HG03103 (cell line): ENCODE results near the gene SPATA31D3.
"Not testable (repeated sequence)": the region's sequence is repeated elsewhere in the genome, so short reads cannot be mapped to it uniquely, and the experiment has no call there.

Experiments used
- ATAC-seq: cut with Tn5 transposase; IDR thresholded peaks from one replicate; pipeline ENCODE4 v1.9.1; 2021; ENCODE audit warnings: low read depth; ENCODE audit not compliant: unreplicated experiment

SPATA31D3 gene

GRCh38 chr9:81943393-81943792 is at the start of gene SPATA31D3:
Gene SPATA31D3, plus strand, starts transcription at chr9:81943500. Its CDS starts 86 bp downstream, at chr9:81943586.
- not testable (repeated sequence) for ATAC-seq

GRCh38 chr9:81893929-81894328 is 49.4 kb upstream of the SPATA31D3 start:
- ATAC-seq = no peak

- no peak for ATAC-seq
Observed at GRCh38 chr9:81894891-81895290, 48.4 kb upstream of the SPATA31D3 start.

GRCh38 chr9:81896070-81896469 is 47.2 kb upstream of the SPATA31D3 start:
- ATAC-seq = no peak

GRCh38 chr9:81898851-81899250 is 44.4 kb upstream of the SPATA31D3 start:
- ATAC-seq = no peak

GRCh38 chr9:81902196-81902595 is 41.1 kb upstream of the SPATA31D3 start:
- no peak for ATAC-seq

- ATAC-seq = no peak
Observed at GRCh38 chr9:81902626-81903025, 40.7 kb upstream of the SPATA31D3 start.

GRCh38 chr9:81906671-81907070 is 36.6 kb upstream of the SPATA31D3 start:
- no peak for ATAC-seq

- no peak for ATAC-seq
Observed at GRCh38 chr9:81912135-81912534, 31.2 kb upstream of the SPATA31D3 start.

- no peak for ATAC-seq
Observed at GRCh38 chr9:81915801-81916505, 27.3 kb upstream of the SPATA31D3 start.

- ATAC-seq = not testable (repeated sequence)
Observed at GRCh38 chr9:81918507-81918906, 24.8 kb upstream of the SPATA31D3 start.

- not testable (repeated sequence) for ATAC-seq
Observed at GRCh38 chr9:81928305-81928704, 15.0 kb upstream of the SPATA31D3 start, which contains the start of gene SPATA31D4. Gene SPATA31D4, plus strand, starts transcription at chr9:81928428. Its CDS starts 86 bp downstream, at chr9:81928514.

GRCh38 chr9:81930147-81930546 is 13.2 kb upstream of the SPATA31D3 start:
- ATAC-seq = not testable (repeated sequence)

- peak; percentile 48 for ATAC-seq
Observed at GRCh38 chr9:81933547-81933946, 9.8 kb upstream of the SPATA31D3 start.

- ATAC-seq = not testable (repeated sequence)
Observed at GRCh38 chr9:81948650-81949049, 5.3 kb downstream of the SPATA31D3 start.

- no peak for ATAC-seq
Observed at GRCh38 chr9:81953096-81953495, 9.8 kb downstream of the SPATA31D3 start.

- ATAC-seq = no peak
Observed at GRCh38 chr9:81955625-81956024, 12.3 kb downstream of the SPATA31D3 start.

GRCh38 chr9:81964218-81965171 is 21.2 kb downstream of the SPATA31D3 start:
- no peak for ATAC-seq

- ATAC-seq = no peak
Observed at GRCh38 chr9:81968026-81968425, 24.7 kb downstream of the SPATA31D3 start.

- no peak for ATAC-seq
Observed at GRCh38 chr9:81969971-81970370, 26.7 kb downstream of the SPATA31D3 start.

- no peak for ATAC-seq
Observed at GRCh38 chr9:81971727-81972126, 28.4 kb downstream of the SPATA31D3 start.
